HCT116 (cell line): ENCODE results near the gene ABCC10. TPM values are rescaled to one million over a fixed set of nuclear protein-coding genes. Genes with fewer than 3 reads are reported as not detected.

Experiments used
- ATAC-seq: fragments of 200-7000 bp; cut with Tn5 transposase; 2 replicates; pipeline ENCODE4 v1.9.1; 2020; ENCODE audit warnings: mild to moderate bottlenecking, moderate library complexity
- BruUV-seq: library from RNA; stranded (reverse); fragments of 400-500 nt; replicated peaks from 2 replicates; lab custom pipeline; 2021; lab: Mats Ljungman, UMichigan
- CTCF ChIA-PET: fragments of 300-600 bp; sonication (Branson Sonifier 250); formaldehyde crosslinking; loops from one replicate; lab custom pipeline; 2021; ENCODE audit warnings: antibody characterized with exemption; lab: Charles Lee
- POLR2A ChIA-PET: fragments of 300-600, 350-600 bp; sonication (Branson Sonifier 250); formaldehyde crosslinking; loops from one replicate; lab custom pipeline; 2021; ENCODE audit warnings: antibody characterized with exemption; lab: Charles Lee
- RAD21 ChIA-PET, 2 experiments: fragments of 300-600 bp; sonication (Branson Sonifier 250); formaldehyde crosslinking; loops; one replicate each; lab custom pipeline; 2023; ENCODE audit warnings: low total read pairs in 2 of 2; ENCODE audit not compliant: uncharacterized antibody in 2 of 2, unreplicated experiment in 2 of 2, low non-redundant PET in 1 of 2; lab: Charles Lee
- DNase-seq: peaks from one replicate; pipeline ENCODE4 v3.0.0-alpha.2; 2010; ENCODE audit warnings: low read depth, low spot score
- H2AFZ ChIP-seq: fragments of 200-600 bp; shearing (Covaris generic), sonication (generic); 2 replicates; pipeline ENCODE4 v1.6.1; 2017; ENCODE audit warnings: low read depth, mixed run types, mixed read lengths, antibody characterized with exemption, low read length; ENCODE audit not compliant: poor library complexity, severe bottlenecking
- H3K27ac ChIP-seq: 2 replicates; pipeline ENCODE4 v1.5.1; 2012; ENCODE audit warnings: low read depth, low read length
- H3K27me3 ChIP-seq: fragments of 200-600 bp; sonication (generic); 2 replicates; pipeline ENCODE4 v1.6.1; 2016; ENCODE audit warnings: mixed run types, low read length, mixed read lengths; ENCODE audit not compliant: insufficient read depth
- H3K36me3 ChIP-seq, 2 experiments: fragments of 200-500 bp in 1 of 2; fragments of 200-600 bp in 1 of 2; sonication (Bioruptor generic) in 1 of 2; sonication (generic) in 1 of 2; 2 replicates each; pipeline versions ENCODE4 v1.5.1 to v1.6.1; 2014 to 2016; ENCODE audit warnings: low read length in 2 of 2, inconsistent platforms in 1 of 2, mixed read lengths in 1 of 2, mixed run types in 1 of 2; ENCODE audit not compliant: insufficient read depth in 2 of 2, control insufficient read depth in 1 of 2
- H3K4me1 ChIP-seq, 2 experiments: fragments of 200-600 bp in 1 of 2; sonication (generic) in 1 of 2; 2 replicates each; pipeline versions ENCODE4 v1.5.1 to v1.6.1; 2012 to 2017; ENCODE audit warnings: low read length in 2 of 2, inconsistent platforms in 1 of 2, mild to moderate bottlenecking in 1 of 2, mixed read lengths in 1 of 2, mixed run types in 1 of 2, moderate library complexity in 1 of 2; ENCODE audit not compliant: insufficient read depth in 2 of 2, control insufficient read depth in 1 of 2
- H3K4me2 ChIP-seq: fragments of 200-600 bp; sonication (generic); 2 replicates; pipeline ENCODE4 v1.6.1; 2017; ENCODE audit warnings: mixed run types, low read length, mixed read lengths
- H3K4me3 ChIP-seq, 2 experiments: fragments of 200-600 bp in 1 of 2; sonication (generic) in 1 of 2; replicated peaks in 1 of 2; 2 replicates each; pipeline ENCODE4 v1.5.1; 2011 to 2016; ENCODE audit warnings: low read length in 2 of 2, control low read depth in 1 of 2, low read depth in 1 of 2, mild to moderate bottlenecking in 1 of 2, mixed read lengths in 1 of 2, mixed run types in 1 of 2
- H3K79me2 ChIP-seq: fragments of 200-600 bp; sonication (generic); 2 replicates; pipeline ENCODE4 v1.6.1; 2017; ENCODE audit warnings: mild to moderate bottlenecking, mixed run types, low read length, moderate library complexity, mixed read lengths; ENCODE audit not compliant: insufficient read depth
- H3K9ac ChIP-seq: fragments of 200-600 bp; sonication (generic); 2 replicates; pipeline ENCODE4 v1.6.1; 2016; ENCODE audit warnings: low read length, mixed read lengths
- H3K9me2 ChIP-seq: fragments of 200-600 bp; sonication (generic), shearing (Covaris generic); 2 replicates; pipeline ENCODE4 v1.6.1; 2017; ENCODE audit warnings: mixed run types, mild to moderate bottlenecking, moderate library complexity; ENCODE audit not compliant: insufficient read depth
- H3K9me3 ChIP-seq, 2 experiments: fragments of 200-500 bp in 1 of 2; fragments of 200-600 bp in 1 of 2; sonication (Bioruptor generic) in 1 of 2; sonication (generic) in 1 of 2; 2 replicates each; pipeline ENCODE4 v1.6.1; 2014 to 2017; ENCODE audit warnings: low read length in 2 of 2, mixed read lengths in 2 of 2, inconsistent platforms in 1 of 2, low read depth in 1 of 2, mild to moderate bottlenecking in 1 of 2, mixed run types in 1 of 2, moderate library complexity in 1 of 2; ENCODE audit not compliant: control insufficient read depth in 1 of 2, insufficient read depth in 1 of 2
- H4K20me1 ChIP-seq: fragments of 200-600 bp; sonication (generic), shearing (Covaris generic); 2 replicates; pipeline ENCODE4 v1.6.1; 2017; ENCODE audit warnings: mixed run types, mild to moderate bottlenecking, moderate library complexity; ENCODE audit not compliant: insufficient read depth
- CBX3 ChIP-seq: IDR thresholded peaks from 2 replicates; pipeline ENCODE4 v1.6.1; 2012; ENCODE audit warnings: low read depth
- CEBPB ChIP-seq: IDR thresholded peaks from 2 replicates; pipeline ENCODE4 v1.6.1; 2012; ENCODE audit warnings: low read depth
- EGR1 ChIP-seq: IDR thresholded peaks from 2 replicates; pipeline ENCODE4 v1.6.1; 2012; ENCODE audit warnings: low read depth
- ELF1 ChIP-seq: IDR thresholded peaks from 2 replicates; pipeline ENCODE4 v1.6.1; 2012; ENCODE audit warnings: low read depth, borderline replicate concordance
- EZH2 ChIP-seq: fragments of 200-600 bp; sonication (generic); IDR thresholded peaks from 2 replicates; pipeline ENCODE4 v1.6.1; 2017; ENCODE audit warnings: antibody characterized with exemption, mixed run types
- EZH2phosphoT487 ChIP-seq: fragments of 200-600 bp; IDR thresholded peaks from 2 replicates; pipeline ENCODE4 v1.6.1; 2018; ENCODE audit warnings: antibody characterized with exemption, borderline replicate concordance
- FOSL1 ChIP-seq: IDR thresholded peaks from 2 replicates; pipeline ENCODE4 v1.6.1; 2012; ENCODE audit warnings: low read depth
- MAX ChIP-seq: IDR thresholded peaks from 2 replicates; pipeline ENCODE4 v1.6.1; 2012
- POLR2AphosphoS5 ChIP-seq: IDR thresholded peaks from 2 replicates; pipeline ENCODE4 v1.6.1; 2011; ENCODE audit warnings: mild to moderate bottlenecking, low read depth, low read length, moderate library complexity
- RAD21 ChIP-seq: IDR thresholded peaks from 2 replicates; pipeline ENCODE4 v1.6.1; 2012; ENCODE audit warnings: low read depth, mild to moderate bottlenecking
- REST ChIP-seq: IDR thresholded peaks from 2 replicates; pipeline ENCODE4 v1.6.1; 2012; ENCODE audit warnings: low read depth
- SIN3A ChIP-seq: IDR thresholded peaks from 2 replicates; pipeline ENCODE4 v1.6.1; 2012; ENCODE audit warnings: low read depth
- SP1 ChIP-seq: IDR thresholded peaks from 2 replicates; pipeline ENCODE4 v1.6.1; 2012; ENCODE audit warnings: low read depth
- SRF ChIP-seq: IDR thresholded peaks from 2 replicates; pipeline ENCODE4 v1.6.1; 2012; ENCODE audit warnings: low read depth
- TCF7L2 ChIP-seq: IDR thresholded peaks from 2 replicates; pipeline ENCODE4 v1.7.0; 2011; ENCODE audit warnings: borderline replicate concordance, inconsistent platforms; ENCODE audit not compliant: insufficient read depth, insufficient read length; ENCODE audit errors: extremely low read depth
- YY1 ChIP-seq: IDR thresholded peaks from 2 replicates; pipeline ENCODE4 v1.6.1; 2011; ENCODE audit warnings: low read length, low read depth, moderate library complexity, mild to moderate bottlenecking; ENCODE audit not compliant: insufficient replicate concordance; ENCODE audit errors: extremely low read depth
- ZFX ChIP-seq: fragments of 450-650 bp; IDR thresholded peaks from 2 replicates; pipeline ENCODE4 v1.6.1; 2017
- ZNF274 ChIP-seq: fragments of 200-500 bp; sonication (Bioruptor generic); IDR thresholded peaks from 2 replicates; pipeline ENCODE4 v1.6.1; 2014; ENCODE audit warnings: mild to moderate bottlenecking, low read depth, low read length, inconsistent platforms
- intact Hi-C: fragments of 100-400 bp; cut with micrococcal nuclease; formaldehyde crosslinking; loops from 2 replicates; pipeline ENCODE4 v1.10.0; 2022
- total RNA-seq: library from RNA; stranded (reverse); gene quantifications from one replicate; pipeline ENCODE4 v1.2.1, GENCODE V29; 2021; ENCODE audit not compliant: unreplicated experiment

Gene ABCC10
- total RNA-seq, 1 experiment from 2014 or later: 29.9 TPM

GRCh38 chr6:43493833-43494232 is 66.5 kb downstream of the ABCC10 start (continued):
- TF ChIP-seq REST (no peak), YY1 (no peak), ELF1 (no peak), EZH2 (no peak), EGR1 (no peak), EZH2phosphoT487 (no peak), RAD21 (no peak), ZNF274 (no peak), FOSL1 (no peak)

GRCh38 chr6:43494321-43494720 is 67.0 kb downstream of the ABCC10 start:
- Histone ChIP-seq H3K9me2 (no peaks in the 10 kb centered on the region), H3K27ac (no peak overlapping the region), H3K4me1 (peaks cover 27 to 50% of the 10 kb centered on the region in 2 experiments), H3K4me2 (peak overlapping the region; percentile 76; the same call in 1 of the 2 replicates), H4K20me1 (no peaks in the 10 kb centered on the region), H3K9me3 (no peaks in the 10 kb centered on the region), H3K9ac (no peak overlapping the region), H3K27me3 (no peaks in the 10 kb centered on the region), H3K4me3 (no peak overlapping the region), H2AFZ (no peak overlapping the region), H3K36me3 (peaks cover 4 to 22% of the 10 kb centered on the region in 2 experiments; a peak in 3 of 4 replicates), H3K79me2 (peaks cover 44% of the 10 kb centered on the region)
- TF ChIP-seq EGR1 (no peak), RAD21 (no peak), CBX3 (no peak), ZFX (no peak), SIN3A (no peak), YY1 (no peak), EZH2phosphoT487 (no peak), SRF (no peak), POLR2AphosphoS5 (no peak), SP1 (no peak), MAX (no peak), TCF7L2 (no peak), EZH2 (no peak), CEBPB (no peak), ZNF274 (no peak)
- DNase-seq (no peak), ATAC-seq (no peak)
- POLR2A ChIA-PET: interaction anchor here (1.3 kb wide), 1 partner anchor 14 kb away, joined by 5 read pairs; no protein-coding TSS in a partner anchor
- BruUV-seq: no TSS peak
- RAD21 ChIA-PET: no interaction called here
- intact Hi-C loops: no loop called here
- CTCF ChIA-PET: interaction anchor here (0.6 to 3.1 kb wide), 4 partner anchors 12 to 232 kb away, joined by 3 to 24 read pairs (median 15); no protein-coding TSS in a partner anchor
